OCI-LY3 (cell line): ENCODE data around the gene C12orf42.

Experiments used
- EZH2phosphoT487 ChIP-seq: fragments of 200-600 bp; shearing (Covaris generic); IDR thresholded peaks from 2 replicates; pipeline ENCODE4 v1.6.1; 2018; ENCODE audit warnings: antibody characterized with exemption, mixed run types, low read depth
- TF ChIP-seq, protein P1 (sequence below): fragments of 200-600, 300-600 bp; sonication (generic); IDR thresholded peaks from 2 replicates; pipeline ENCODE4 v1.5.1; 2014; ENCODE audit warnings: antibody characterized with exemption, low read length, low read depth

DNA sequence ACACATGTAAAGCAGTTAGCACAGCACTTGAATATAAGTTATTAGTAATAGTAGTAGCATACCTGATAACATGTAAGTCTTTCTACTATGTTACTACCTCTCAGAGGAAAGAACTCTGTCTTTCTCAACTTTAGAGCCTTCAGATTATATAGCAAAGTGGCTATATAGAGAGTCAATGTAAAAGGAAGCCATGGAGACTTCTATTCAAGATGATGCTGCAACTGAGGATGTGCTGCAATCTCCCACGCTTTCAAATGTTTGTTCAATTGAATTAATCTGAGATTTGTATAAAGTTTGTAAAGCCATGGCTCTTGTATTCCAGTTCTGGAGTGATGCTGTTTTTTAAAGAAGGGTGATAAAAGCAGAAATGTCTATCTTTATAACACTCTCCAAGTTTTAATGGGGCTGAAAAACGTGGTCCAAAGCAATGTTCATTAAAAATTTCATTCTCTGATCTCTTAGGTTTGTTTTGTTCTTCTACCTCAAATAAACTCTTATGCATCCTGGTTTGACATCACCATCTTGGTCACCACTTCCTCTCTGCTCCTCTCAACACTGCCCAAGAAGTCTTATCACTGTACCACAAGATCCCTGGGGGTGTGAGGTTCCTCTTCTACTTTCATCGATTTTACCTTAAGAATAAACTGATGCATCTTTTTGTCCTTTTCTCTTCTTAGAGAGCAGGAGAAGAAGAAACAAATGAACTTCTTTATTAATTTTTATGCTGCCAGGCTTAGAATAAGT is 40.6 kb downstream of the C12orf42 start:
- TF ChIP-seq, protein P1, sequence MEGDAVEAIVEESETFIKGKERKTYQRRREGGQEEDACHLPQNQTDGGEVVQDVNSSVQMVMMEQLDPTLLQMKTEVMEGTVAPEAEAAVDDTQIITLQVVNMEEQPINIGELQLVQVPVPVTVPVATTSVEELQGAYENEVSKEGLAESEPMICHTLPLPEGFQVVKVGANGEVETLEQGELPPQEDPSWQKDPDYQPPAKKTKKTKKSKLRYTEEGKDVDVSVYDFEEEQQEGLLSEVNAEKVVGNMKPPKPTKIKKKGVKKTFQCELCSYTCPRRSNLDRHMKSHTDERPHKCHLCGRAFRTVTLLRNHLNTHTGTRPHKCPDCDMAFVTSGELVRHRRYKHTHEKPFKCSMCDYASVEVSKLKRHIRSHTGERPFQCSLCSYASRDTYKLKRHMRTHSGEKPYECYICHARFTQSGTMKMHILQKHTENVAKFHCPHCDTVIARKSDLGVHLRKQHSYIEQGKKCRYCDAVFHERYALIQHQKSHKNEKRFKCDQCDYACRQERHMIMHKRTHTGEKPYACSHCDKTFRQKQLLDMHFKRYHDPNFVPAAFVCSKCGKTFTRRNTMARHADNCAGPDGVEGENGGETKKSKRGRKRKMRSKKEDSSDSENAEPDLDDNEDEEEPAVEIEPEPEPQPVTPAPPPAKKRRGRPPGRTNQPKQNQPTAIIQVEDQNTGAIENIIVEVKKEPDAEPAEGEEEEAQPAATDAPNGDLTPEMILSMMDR, result no peak
- no peak for TF ChIP-seq EZH2phosphoT487
